Thyroid gland (tissue), 4 donors: ENCODE results near the gene IGSF6. TPM values are rescaled to one million over a fixed set of nuclear protein-coding genes. Genes with fewer than 3 reads are reported as not detected.

ENCODE experiments used
- DNase-seq, 2 donors: peaks; one replicate each; pipeline ENCODE4 v3.0.0-alpha.2; 2019
- H3K27ac ChIP-seq, 3 donors: fragments of 200-600 bp; sonication (generic); 1 replicate in 2 of 3; 2 replicates in 1 of 3; pipeline ENCODE4 v1.5.1; 2016 to 2019; ENCODE audit warnings: mild to moderate bottlenecking in 1 of 3, moderate library complexity in 1 of 3
- H3K27me3 ChIP-seq: fragments of 200-600 bp; sonication (generic); one replicate; pipeline ENCODE4 v1.5.1; 2019
- H3K36me3 ChIP-seq, 2 donors: fragments of 200-600 bp; sonication (generic); one replicate each; pipeline ENCODE4 v1.5.1; 2016 to 2019
- H3K4me1 ChIP-seq, 2 donors: fragments of 200-600 bp; sonication (generic); one replicate each; pipeline ENCODE4 v1.5.1; 2017 to 2019
- H3K4me3 ChIP-seq, 3 donors: fragments of 200-600 bp; sonication (generic); replicated peaks in 1 of 3; 1 replicate in 2 of 3; 2 replicates in 1 of 3; pipeline ENCODE4 v1.5.1; 2016; ENCODE audit warnings: mild to moderate bottlenecking in 1 of 3
- H3K9me3 ChIP-seq: fragments of 200-600 bp; sonication (generic); one replicate; pipeline ENCODE4 v1.5.1; 2017
- POLR2A ChIP-seq, 2 donors: fragments of 450-650 bp; IDR thresholded peaks; one replicate each; pipeline ENCODE4 v1.6.1; 2017; ENCODE audit warnings: antibody characterized with exemption in 2 of 2, mild to moderate bottlenecking in 2 of 2, moderate library complexity in 1 of 2
- WGBS, 2 donors: methylation state at CpG; one replicate each; pipeline ENCODE4 v1.1.5; 2017; 5-methylcytosine and 5-hydroxymethylcytosine counted together
- intact Hi-C: fragments of 100-400 bp; cut with DNase I; formaldehyde crosslinking; loops from one replicate; pipeline ENCODE4 v1.15.1; 2023
- total RNA-seq, 4 donors: library from RNA; depleted of rRNA; stranded (reverse); fragments of >200 nt; gene quantifications; one replicate each; pipeline ENCODE4 v1.2.3, GENCODE V29; 2016
- TF ChIP-seq, protein P1 (sequence below), 6 experiments: fragments of 200-600 bp in 3 of 6; fragments of 450-650 bp in 3 of 6; sonication (generic) in 3 of 6; IDR thresholded peaks; one replicate each; pipeline ENCODE4 v1.5.1; 2016 to 2019; ENCODE audit warnings: antibody characterized with exemption in 6 of 6, mild to moderate bottlenecking in 2 of 6, inconsistent platforms in 1 of 6, moderate library complexity in 1 of 6

Gene IGSF6
- total RNA-seq, 4 donors from 2014 or later: 0.56 to 1.4 (median 1.1) TPM

DNA sequence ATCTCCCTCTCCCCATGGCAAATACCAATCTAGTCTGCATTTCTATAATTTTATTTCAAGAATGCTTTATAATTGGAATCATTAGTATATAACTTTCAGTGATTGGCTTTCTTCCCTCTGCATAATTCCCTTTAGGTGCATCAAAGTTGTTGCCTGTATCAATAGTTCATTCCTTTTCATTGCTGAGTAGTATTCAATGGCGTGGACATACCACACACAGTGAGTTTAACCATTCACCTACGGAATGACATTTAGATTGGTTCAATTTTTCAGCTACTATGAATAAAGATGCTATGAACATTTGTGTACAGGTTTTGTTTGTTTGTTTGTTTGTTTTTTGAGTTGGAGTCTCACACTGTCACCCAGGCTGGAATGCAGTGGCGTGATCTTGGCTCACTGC lies 21.1 kb upstream of the IGSF6 start:
- Histone ChIP-seq H3K27me3 (no peaks in the 10 kb centered on the region), H3K4me1 (no peaks in the 10 kb centered on the region), H3K4me3 (no peak overlapping the region), H3K27ac (no peak overlapping the region), H3K36me3 (no peaks in the 10 kb centered on the region), H3K9me3 (no peaks in the 10 kb centered on the region)
- TF ChIP-seq, protein P1, sequence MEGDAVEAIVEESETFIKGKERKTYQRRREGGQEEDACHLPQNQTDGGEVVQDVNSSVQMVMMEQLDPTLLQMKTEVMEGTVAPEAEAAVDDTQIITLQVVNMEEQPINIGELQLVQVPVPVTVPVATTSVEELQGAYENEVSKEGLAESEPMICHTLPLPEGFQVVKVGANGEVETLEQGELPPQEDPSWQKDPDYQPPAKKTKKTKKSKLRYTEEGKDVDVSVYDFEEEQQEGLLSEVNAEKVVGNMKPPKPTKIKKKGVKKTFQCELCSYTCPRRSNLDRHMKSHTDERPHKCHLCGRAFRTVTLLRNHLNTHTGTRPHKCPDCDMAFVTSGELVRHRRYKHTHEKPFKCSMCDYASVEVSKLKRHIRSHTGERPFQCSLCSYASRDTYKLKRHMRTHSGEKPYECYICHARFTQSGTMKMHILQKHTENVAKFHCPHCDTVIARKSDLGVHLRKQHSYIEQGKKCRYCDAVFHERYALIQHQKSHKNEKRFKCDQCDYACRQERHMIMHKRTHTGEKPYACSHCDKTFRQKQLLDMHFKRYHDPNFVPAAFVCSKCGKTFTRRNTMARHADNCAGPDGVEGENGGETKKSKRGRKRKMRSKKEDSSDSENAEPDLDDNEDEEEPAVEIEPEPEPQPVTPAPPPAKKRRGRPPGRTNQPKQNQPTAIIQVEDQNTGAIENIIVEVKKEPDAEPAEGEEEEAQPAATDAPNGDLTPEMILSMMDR (IDR thresholded peaks at IDR 0.05): no peak
- no peak for TF ChIP-seq POLR2A (IDR thresholded peaks at IDR 0.05)
- intact Hi-C loops: no loop called here
- DNase-seq: no peak
- 71 to 85% methylated on average over 3 of the region's 3 CpGs for WGBS, 2 donors

DNA sequence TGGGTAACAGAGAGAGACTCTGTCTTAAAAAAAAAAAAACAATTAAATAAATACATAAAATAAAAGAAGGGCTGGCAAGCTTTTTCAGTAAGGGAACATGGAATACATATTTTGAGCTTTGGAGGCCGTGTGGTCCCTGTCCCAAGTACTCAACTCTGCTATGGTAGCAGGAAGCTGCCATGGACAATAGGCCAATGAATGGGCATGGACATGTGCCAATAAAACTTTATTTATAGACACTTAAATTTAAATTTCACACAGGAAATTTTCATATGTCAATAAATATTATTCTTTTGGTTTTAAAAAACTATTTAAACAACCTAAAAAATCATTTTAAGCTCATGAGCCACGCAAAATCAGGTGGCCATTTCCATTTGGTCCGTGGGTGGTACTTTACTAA lies 15.2 kb upstream of the IGSF6 start:
- Histone ChIP-seq H3K4me3 (no peak overlapping the region), H3K27me3 (no peaks in the 10 kb centered on the region), H3K9me3 (no peaks in the 10 kb centered on the region), H3K36me3 (no peaks in the 10 kb centered on the region), H3K4me1 (peaks cover 0 to 6% of the 10 kb centered on the region in 2 donors), H3K27ac (no peak overlapping the region)
- TF ChIP-seq POLR2A (IDR thresholded peaks at IDR 0.05): no peak
- TF ChIP-seq, protein P1 (IDR thresholded peaks at IDR 0.05): no peak
- no peak for DNase-seq
- intact Hi-C loops: no loop called here
- 85 to 88% methylated on average over 3 of the region's 3 CpGs for WGBS, 2 donors

DNA sequence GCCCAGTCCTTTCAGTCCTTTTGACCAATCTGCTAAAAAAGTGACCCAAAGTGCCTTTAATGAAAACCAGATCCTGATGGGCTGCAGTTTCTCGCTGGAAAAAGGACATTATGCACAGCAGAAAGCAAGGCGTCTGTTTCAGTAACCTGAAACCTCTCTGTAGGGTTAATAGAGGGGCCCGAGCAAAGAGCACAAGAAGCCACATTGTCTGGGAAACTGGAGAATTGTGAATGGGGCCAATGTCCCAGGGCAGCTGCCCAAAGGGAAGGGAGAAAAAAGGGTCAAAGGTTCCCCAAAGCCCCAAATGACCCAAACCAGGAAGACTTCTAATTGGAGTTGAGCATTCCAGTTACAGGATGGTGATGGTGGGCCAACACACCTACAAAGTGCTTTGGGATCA lies 14.4 kb upstream of the IGSF6 start:
- no peak for TF ChIP-seq POLR2A (IDR thresholded peaks at IDR 0.05)
- TF ChIP-seq, protein P1 (IDR thresholded peaks at IDR 0.05): no peak
- DNase-seq: no peak
- WGBS, 2 donors: 50 to 55% methylated on average over 3 of the region's 3 CpGs
- Histone ChIP-seq H3K9me3 (no peaks in the 10 kb centered on the region), H3K4me3 (no peak overlapping the region), H3K27me3 (no peaks in the 10 kb centered on the region), H3K27ac (no peak overlapping the region), H3K36me3 (no peaks in the 10 kb centered on the region), H3K4me1 (peaks cover 0 to 6% of the 10 kb centered on the region in 2 donors)
- intact Hi-C loops: no loop called here

DNA sequence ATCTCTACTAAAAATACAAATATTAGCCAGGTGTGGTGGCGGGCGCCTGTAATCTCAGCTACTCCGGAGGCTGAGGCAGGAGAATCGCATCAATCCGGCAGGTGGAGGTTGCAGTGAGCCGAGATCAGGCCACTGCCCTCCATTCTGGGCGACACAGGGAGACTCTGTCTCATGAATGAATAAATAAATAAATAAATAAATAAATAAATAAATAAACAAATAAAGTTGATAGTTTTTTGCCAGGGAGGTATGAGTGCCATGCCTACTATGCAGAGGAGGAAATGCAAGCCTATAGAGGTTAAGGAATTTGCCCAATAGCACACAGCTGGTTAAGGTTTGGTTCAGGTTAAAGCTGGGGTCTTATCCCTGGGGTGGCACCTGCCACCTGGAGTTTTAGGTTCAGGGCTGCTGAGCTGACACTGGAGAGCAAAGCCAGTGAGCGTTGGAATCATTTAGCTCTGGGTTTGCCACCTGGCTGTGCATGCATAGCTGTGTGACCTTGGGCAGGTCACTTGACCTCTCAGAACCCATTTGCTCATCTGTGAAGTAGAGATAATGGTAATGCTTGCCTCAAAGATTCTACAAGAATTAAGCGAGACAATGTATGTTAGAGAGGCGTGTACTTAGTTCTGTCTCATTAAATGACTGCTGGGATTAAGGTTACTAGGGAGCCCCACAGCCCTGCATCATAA lies 12.5 kb upstream of the IGSF6 start:
- no peak overlapping the region for H3K4me3 ChIP-seq
- no peak overlapping the region for H3K27ac ChIP-seq
- H3K4me1 ChIP-seq: peaks cover 0 to 6% of the 10 kb centered on the region in 2 donors
- intact Hi-C loops: no loop called here
- WGBS, 2 donors: 95 to 96% methylated on average over 10 of the region's 10 CpGs
- no peaks in the 10 kb centered on the region for H3K36me3 ChIP-seq
- no peaks in the 10 kb centered on the region for H3K27me3 ChIP-seq
- DNase-seq: no peak
- H3K9me3 ChIP-seq: no peaks in the 10 kb centered on the region
- no peak for TF ChIP-seq POLR2A (IDR thresholded peaks at IDR 0.05)
- TF ChIP-seq, protein P1 (IDR thresholded peaks at IDR 0.05): no peak

DNA sequence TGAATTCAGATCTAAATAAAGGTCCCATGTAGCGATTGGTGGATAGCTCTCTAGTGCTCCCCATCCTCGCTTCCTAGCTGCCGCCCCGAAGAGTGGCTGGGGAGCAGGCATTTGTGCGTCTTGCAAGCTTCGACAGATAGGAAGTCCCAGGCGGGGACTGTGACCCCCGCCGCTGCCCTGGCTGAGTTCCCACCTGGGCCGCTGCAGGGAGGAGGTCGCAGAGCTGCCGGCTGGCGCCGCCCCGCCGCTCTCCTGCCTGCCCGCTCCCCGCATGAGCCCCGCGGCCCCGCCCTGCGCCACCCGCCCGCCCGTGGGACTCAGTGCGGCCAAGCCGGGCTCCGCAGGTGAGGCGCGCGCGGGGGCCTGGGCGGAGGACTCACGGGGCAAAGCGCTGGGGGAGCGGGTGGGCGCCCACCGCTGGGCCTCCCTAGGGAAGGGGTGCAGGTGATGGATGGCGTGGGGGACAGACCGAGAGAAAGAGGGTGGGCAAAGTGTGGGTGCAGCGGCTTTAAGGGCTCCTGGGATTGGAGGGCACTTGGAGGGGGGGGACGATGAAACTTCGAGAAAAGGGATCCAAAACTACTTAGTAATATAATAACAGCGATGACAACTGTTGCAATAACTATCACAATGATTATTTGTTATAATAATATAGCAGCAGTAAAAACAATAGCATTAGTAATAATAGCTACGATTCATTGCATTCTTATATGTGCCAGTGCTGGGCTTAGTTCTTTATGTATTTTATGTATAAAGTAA lies 11.7 kb upstream of the IGSF6 start, which contains the start of gene OTOA:
TSS of gene OTOA (plus strand) at position 80 of the 759 bp plus-strand sequence. CDS start 14,547 bp downstream, outside the sequence.
- DNase-seq: peak; percentile 13 to 15
- TF ChIP-seq, protein P1 (IDR thresholded peaks at IDR 0.05): no peak
- TF ChIP-seq POLR2A (IDR thresholded peaks at IDR 0.05): no peak
- Histone ChIP-seq H3K4me3 (peak within 1 kb of the TSS in 1 of 3 donors; percentile 5), H3K36me3 (no peaks in the 10 kb centered on the region), H3K4me1 (peaks cover 0 to 6% of the 10 kb centered on the region in 2 donors), H3K9me3 (no peaks in the 10 kb centered on the region), H3K27ac (no peak within 1 kb of the TSS), H3K27me3 (no peaks in the 10 kb centered on the region)
- WGBS, 2 donors: 22 to 32% methylated on average over 11 to 20 of the region's 45 CpGs
- intact Hi-C loops: no loop called here
